GM23338 (cell line): ENCODE results near the gene PSD.

Experiments used
- CTCF ChIP-seq, 2 experiments: fragments of 200-600 bp in 1 of 2; sonication (generic) in 1 of 2; conservative IDR thresholded peaks; 2 replicates each; pipeline versions ENCODE4 v1.5.1 to v1.6.1; 2016 to 2017; ENCODE audit warnings: antibody characterized with exemption in 2 of 2, low read depth in 2 of 2, mild to moderate bottlenecking in 2 of 2, moderate library complexity in 1 of 2
- EZH2 ChIP-seq: fragments of 200-600 bp; sonication (generic); IDR thresholded peaks from one replicate; pipeline ENCODE4 v1.8.0; 2017; ENCODE audit warnings: antibody characterized with exemption, mild to moderate bottlenecking, low read depth; ENCODE audit not compliant: unreplicated experiment
- EZH2phosphoT487 ChIP-seq: fragments of 200-600 bp; sonication (generic); IDR thresholded peaks from one replicate; pipeline ENCODE4 v1.8.1; 2018; ENCODE audit warnings: antibody characterized with exemption; ENCODE audit not compliant: unreplicated experiment
- JUNB ChIP-seq: IDR thresholded peaks from one replicate; pipeline ENCODE4 v1.6.1; 2016; ENCODE audit warnings: antibody characterized with exemption; ENCODE audit not compliant: unreplicated experiment
- POLR2AphosphoS5 ChIP-seq: IDR thresholded peaks from 2 replicates; pipeline ENCODE4 v1.6.1; 2016; ENCODE audit warnings: antibody characterized with exemption, low read depth
- REST ChIP-seq: IDR thresholded peaks from one replicate; pipeline ENCODE4 v1.6.1; 2018; ENCODE audit warnings: antibody characterized with exemption; ENCODE audit not compliant: unreplicated experiment
- TF ChIP-seq, protein P1 (sequence below): IDR thresholded peaks from 2 replicates; pipeline ENCODE4 v1.6.1; 2016; ENCODE audit warnings: antibody characterized with exemption

DNA sequence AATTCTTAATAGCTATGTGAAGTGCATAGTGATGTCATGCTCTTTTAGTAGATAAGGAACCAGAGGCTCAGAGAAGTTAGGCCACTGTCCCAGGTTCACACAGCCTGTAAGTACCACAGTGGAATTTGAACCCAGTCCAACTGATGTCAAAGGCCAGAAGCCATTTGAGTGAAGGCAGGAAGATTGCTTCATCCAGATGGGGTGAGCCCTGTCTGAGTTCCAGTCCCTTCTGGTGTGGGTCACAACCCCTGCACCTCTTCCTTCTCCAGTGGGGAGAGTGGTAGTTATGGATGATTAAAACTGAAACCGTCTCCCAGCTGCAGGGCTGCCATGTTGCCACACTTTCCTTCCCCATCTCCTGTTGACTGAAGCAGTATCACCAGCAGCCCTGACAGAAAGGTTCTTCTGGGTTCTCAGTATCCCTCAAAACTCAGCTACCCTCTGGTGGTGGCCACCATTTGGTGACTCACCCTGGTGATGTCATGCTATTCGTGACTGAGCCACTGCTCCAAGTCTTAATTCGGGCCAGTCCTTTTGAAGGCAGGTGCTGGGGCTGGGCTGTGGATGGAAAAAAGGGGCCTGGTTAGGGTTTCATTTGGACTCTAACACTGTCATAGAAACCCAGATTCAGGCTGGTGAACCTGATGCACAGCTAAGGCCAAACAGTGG lies 34.2 kb upstream of the PSD start:
- TF ChIP-seq CTCF (conservative IDR thresholded peaks at IDR 0.05; ENCODE audit: low read depth in 2 of 2), result no peak
- TF ChIP-seq REST, result no peak
- no peak for TF ChIP-seq EZH2
- no peak for TF ChIP-seq EZH2phosphoT487
- TF ChIP-seq POLR2AphosphoS5, result no peak
- no peak for TF ChIP-seq JUNB
- TF ChIP-seq, protein P1, sequence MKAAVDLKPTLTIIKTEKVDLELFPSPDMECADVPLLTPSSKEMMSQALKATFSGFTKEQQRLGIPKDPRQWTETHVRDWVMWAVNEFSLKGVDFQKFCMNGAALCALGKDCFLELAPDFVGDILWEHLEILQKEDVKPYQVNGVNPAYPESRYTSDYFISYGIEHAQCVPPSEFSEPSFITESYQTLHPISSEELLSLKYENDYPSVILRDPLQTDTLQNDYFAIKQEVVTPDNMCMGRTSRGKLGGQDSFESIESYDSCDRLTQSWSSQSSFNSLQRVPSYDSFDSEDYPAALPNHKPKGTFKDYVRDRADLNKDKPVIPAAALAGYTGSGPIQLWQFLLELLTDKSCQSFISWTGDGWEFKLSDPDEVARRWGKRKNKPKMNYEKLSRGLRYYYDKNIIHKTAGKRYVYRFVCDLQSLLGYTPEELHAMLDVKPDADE, result no peak
